Bronchial epithelial cell (primary cell): Measurements from ENCODE around the gene CWC27. TPM values are rescaled to one million over a fixed set of nuclear protein-coding genes. Genes with fewer than 3 reads are reported as not detected.

Experiments used
- DNase-seq: peaks from one replicate; pipeline ENCODE4 v3.0.0-alpha.2; 2010; ENCODE audit warnings: low read depth
- FAIRE-seq: peaks from 2 replicates; lab custom pipeline; 2011; peaks lifted over from hg19 to GRCh38; lab: Jason Lieb, UNC
- H3K27me3 ChIP-seq: 2 replicates; pipeline ENCODE4 v1.5.1; 2011; ENCODE audit warnings: low read length; ENCODE audit not compliant: control insufficient read depth, insufficient read depth
- H3K36me3 ChIP-seq: 2 replicates; pipeline ENCODE4 v1.5.1; 2011; ENCODE audit warnings: low read length; ENCODE audit not compliant: control insufficient read depth, insufficient read depth
- H3K4me3 ChIP-seq: 2 replicates; pipeline ENCODE4 v1.5.1; 2011; ENCODE audit warnings: mild to moderate bottlenecking, low read depth, low read length, control low read depth
- CTCF ChIP-seq: IDR thresholded peaks from 2 replicates; pipeline ENCODE4 v1.5.1; 2011; ENCODE audit warnings: mild to moderate bottlenecking, moderate library complexity, low read length, control low read depth, inconsistent platforms; ENCODE audit not compliant: insufficient read depth, severe bottlenecking
- total RNA-seq: library from RNA; depleted of rRNA; stranded (reverse); fragments of >200 nt; gene quantifications from 2 replicates; pipeline ENCODE4 v1.2.1, GENCODE V29; 2014

CWC27 gene
- total RNA-seq, 1 donor from 2014 or later = 24.7 TPM

GRCh38 chr5:65029178-65029577, 260.4 kb downstream of the CWC27 start:
- Histone ChIP-seq H3K27me3 (no peaks in the 10 kb centered on the region), H3K4me3 (no peak overlapping the region), H3K36me3 (no peaks in the 10 kb centered on the region)
- no peak for TF ChIP-seq CTCF
- DNase-seq (no peak), FAIRE-seq (no peak)

GRCh38 chr5:65030056-65030455, 261.3 kb downstream of the CWC27 start:
- FAIRE-seq (no peak), DNase-seq (peak; percentile 44)
- Histone ChIP-seq H3K27me3 (no peaks in the 10 kb centered on the region), H3K36me3 (no peaks in the 10 kb centered on the region), H3K4me3 (no peak overlapping the region)
- no peak for TF ChIP-seq CTCF

GRCh38 chr5:65032250-65032649, 263.5 kb downstream of the CWC27 start:
- Histone ChIP-seq H3K4me3 (no peak overlapping the region), H3K27me3 (no peaks in the 10 kb centered on the region), H3K36me3 (no peaks in the 10 kb centered on the region)
- no peak for FAIRE-seq
- TF ChIP-seq CTCF = no peak
- DNase-seq = peak; percentile 88

GRCh38 chr5:65034029-65034812, 265.5 kb downstream of the CWC27 start:
- FAIRE-seq = no peak
- no peak overlapping the region for H3K4me3 ChIP-seq
- no peak for TF ChIP-seq CTCF
- H3K27me3 ChIP-seq = no peaks in the 10 kb centered on the region
- no peaks in the 10 kb centered on the region for H3K36me3 ChIP-seq
- no peak for DNase-seq

GRCh38 chr5:65034813-65035209, 266.1 kb downstream of the CWC27 start:
- FAIRE-seq (no peak), DNase-seq (no peak)
- no peak for TF ChIP-seq CTCF
- H3K27me3 ChIP-seq = no peaks in the 10 kb centered on the region
- peak overlapping the region; percentile 71 for H3K4me3 ChIP-seq
- H3K36me3 ChIP-seq = no peaks in the 10 kb centered on the region
